Liver (tissue), 3 donors: ENCODE measurements around the gene EIPR1.

Source experiments
- HNF4A ChIP-seq, 2 donors: conservative IDR thresholded peaks; 2 replicates each; pipeline ENCODE4 v1.6.1; 2016; ENCODE audit warnings: antibody characterized with exemption in 2 of 2, mild to moderate bottlenecking in 2 of 2
- JUND ChIP-seq, 2 donors: IDR thresholded peaks; 2 replicates each; pipeline ENCODE4 v1.6.1; 2016; ENCODE audit warnings: antibody characterized with exemption in 2 of 2
- RAD21 ChIP-seq, 2 donors: IDR thresholded peaks; 2 replicates each; pipeline ENCODE4 v1.6.1; 2016; ENCODE audit warnings: antibody characterized with exemption in 2 of 2, mild to moderate bottlenecking in 2 of 2
- RXRA ChIP-seq, 2 donors: IDR thresholded peaks; 2 replicates each; pipeline ENCODE4 v1.6.1; 2017 to 2018; ENCODE audit warnings: antibody characterized with exemption in 2 of 2, mild to moderate bottlenecking in 1 of 2
- TAF1 ChIP-seq: conservative IDR thresholded peaks from 2 replicates; pipeline ENCODE4 v1.6.1; 2016; ENCODE audit warnings: antibody characterized with exemption, mild to moderate bottlenecking
- TF ChIP-seq, protein P1 (sequence below): fragments of 150-350 bp; IDR thresholded peaks from 2 replicates; pipeline ENCODE4 v1.5.1; 2017; ENCODE audit warnings: improper control_type of control experiment, low read depth, low read length; ENCODE audit not compliant: missing input control
- TF ChIP-seq, protein P2 (sequence below): IDR thresholded peaks from 2 replicates; pipeline ENCODE4 v1.6.1; 2016; ENCODE audit warnings: antibody characterized with exemption
- TF ChIP-seq, protein P3 (sequence below): IDR thresholded peaks from 2 replicates; pipeline ENCODE4 v1.6.1; 2016; ENCODE audit warnings: antibody characterized with exemption
- donor health status: healthy.
- donor health status: healthy.

DNA sequence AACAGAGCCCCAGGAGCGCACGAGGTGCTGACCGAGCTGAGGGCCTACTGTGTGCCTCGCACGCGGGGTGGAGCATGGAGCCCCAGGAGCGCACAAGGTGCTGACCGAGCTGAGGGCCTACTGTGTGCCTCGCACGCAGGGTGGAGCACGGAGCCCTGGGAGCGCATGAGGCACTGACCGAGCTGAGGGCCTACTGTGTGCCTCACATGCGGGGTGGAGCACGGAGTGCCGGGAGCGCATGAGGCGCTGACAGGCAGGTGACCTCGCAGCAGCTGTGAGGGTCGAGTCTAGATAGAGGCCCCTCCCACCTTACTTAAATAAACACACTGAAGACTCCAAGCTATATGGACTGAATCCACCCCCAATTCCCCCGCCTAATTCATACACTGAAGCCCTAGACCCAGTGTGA lies 60.3 kb downstream of the EIPR1 start:
- TF ChIP-seq TAF1 (no peak), RXRA (IDR thresholded peaks at IDR 0.05) (no peak), RAD21 (IDR thresholded peaks at IDR 0.05) (no peak), HNF4A (conservative IDR thresholded peaks at IDR 0.05) (no peak), JUND (IDR thresholded peaks at IDR 0.05) (no peak)
- TF ChIP-seq, protein P1, sequence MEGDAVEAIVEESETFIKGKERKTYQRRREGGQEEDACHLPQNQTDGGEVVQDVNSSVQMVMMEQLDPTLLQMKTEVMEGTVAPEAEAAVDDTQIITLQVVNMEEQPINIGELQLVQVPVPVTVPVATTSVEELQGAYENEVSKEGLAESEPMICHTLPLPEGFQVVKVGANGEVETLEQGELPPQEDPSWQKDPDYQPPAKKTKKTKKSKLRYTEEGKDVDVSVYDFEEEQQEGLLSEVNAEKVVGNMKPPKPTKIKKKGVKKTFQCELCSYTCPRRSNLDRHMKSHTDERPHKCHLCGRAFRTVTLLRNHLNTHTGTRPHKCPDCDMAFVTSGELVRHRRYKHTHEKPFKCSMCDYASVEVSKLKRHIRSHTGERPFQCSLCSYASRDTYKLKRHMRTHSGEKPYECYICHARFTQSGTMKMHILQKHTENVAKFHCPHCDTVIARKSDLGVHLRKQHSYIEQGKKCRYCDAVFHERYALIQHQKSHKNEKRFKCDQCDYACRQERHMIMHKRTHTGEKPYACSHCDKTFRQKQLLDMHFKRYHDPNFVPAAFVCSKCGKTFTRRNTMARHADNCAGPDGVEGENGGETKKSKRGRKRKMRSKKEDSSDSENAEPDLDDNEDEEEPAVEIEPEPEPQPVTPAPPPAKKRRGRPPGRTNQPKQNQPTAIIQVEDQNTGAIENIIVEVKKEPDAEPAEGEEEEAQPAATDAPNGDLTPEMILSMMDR, result no peak
- TF ChIP-seq, protein P2, sequence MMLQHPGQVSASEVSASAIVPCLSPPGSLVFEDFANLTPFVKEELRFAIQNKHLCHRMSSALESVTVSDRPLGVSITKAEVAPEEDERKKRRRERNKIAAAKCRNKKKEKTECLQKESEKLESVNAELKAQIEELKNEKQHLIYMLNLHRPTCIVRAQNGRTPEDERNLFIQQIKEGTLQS, result no peak
- TF ChIP-seq, protein P3, sequence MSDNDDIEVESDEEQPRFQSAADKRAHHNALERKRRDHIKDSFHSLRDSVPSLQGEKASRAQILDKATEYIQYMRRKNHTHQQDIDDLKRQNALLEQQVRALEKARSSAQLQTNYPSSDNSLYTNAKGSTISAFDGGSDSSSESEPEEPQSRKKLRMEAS, result no peak
